Testis (tissue), 2 donors: ENCODE data around the gene RHO.

Source experiments
- POLR2A ChIP-seq: fragments of 450-650 bp; IDR thresholded peaks from one replicate; pipeline ENCODE4 v1.6.1; 2017; ENCODE audit warnings: antibody characterized with exemption, mild to moderate bottlenecking, moderate library complexity
- TF ChIP-seq, protein P1 (sequence below), 3 experiments: fragments of 450-650 bp in 2 of 3; fragments of 200-600 bp in 1 of 3; sonication (generic) in 1 of 3; IDR thresholded peaks; one replicate each; pipeline ENCODE4 v1.5.1; 2016 to 2019; ENCODE audit warnings: antibody characterized with exemption in 3 of 3, mild to moderate bottlenecking in 2 of 3, moderate library complexity in 1 of 3

DNA sequence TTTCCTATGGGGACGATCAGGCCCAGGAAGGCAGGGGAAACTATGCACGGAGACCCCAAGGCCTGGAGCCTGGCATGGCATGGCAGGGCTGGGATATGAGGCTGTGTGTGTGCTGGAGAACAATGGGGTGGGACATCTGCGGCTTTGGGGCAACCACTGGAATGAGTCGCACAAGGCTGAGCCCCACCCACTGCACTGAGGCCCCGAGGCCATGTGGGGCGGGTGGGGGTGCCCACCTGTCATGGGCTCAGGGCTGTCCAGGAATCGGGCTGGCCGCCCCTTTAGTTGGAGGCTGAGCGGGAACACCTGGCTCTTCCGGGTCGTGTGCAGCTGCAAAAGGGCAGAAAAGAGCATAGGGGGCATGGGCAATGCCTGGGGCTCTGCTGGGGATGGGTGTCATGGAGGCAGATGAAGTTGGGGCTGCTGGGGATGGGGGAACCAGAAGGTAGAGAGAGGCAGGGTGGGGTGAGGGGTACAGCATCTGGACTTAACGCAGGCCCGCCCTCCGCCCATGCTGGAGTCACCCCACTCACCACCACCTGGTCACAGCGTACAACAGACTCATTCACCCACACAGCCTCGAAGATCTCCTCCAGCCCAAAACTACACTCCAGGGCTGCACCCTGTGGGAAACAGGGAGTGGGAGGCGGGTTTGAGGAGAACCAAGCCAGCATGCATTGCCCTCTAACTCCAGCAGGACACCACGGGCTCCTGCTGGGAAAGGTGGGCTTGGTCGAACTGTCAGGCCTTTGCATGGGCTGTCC is 47.0 kb downstream of the RHO start:
- TF ChIP-seq, protein P1, sequence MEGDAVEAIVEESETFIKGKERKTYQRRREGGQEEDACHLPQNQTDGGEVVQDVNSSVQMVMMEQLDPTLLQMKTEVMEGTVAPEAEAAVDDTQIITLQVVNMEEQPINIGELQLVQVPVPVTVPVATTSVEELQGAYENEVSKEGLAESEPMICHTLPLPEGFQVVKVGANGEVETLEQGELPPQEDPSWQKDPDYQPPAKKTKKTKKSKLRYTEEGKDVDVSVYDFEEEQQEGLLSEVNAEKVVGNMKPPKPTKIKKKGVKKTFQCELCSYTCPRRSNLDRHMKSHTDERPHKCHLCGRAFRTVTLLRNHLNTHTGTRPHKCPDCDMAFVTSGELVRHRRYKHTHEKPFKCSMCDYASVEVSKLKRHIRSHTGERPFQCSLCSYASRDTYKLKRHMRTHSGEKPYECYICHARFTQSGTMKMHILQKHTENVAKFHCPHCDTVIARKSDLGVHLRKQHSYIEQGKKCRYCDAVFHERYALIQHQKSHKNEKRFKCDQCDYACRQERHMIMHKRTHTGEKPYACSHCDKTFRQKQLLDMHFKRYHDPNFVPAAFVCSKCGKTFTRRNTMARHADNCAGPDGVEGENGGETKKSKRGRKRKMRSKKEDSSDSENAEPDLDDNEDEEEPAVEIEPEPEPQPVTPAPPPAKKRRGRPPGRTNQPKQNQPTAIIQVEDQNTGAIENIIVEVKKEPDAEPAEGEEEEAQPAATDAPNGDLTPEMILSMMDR (IDR thresholded peaks at IDR 0.05): no peak
- no peak for TF ChIP-seq POLR2A
